DOHH2 (cell line): Measurements from ENCODE around the gene TNS2.

ENCODE experiments used
- CTCF ChIP-seq: fragments of 200-600 bp; sonication (generic); IDR thresholded peaks from one replicate; pipeline ENCODE4 v1.5.1; 2014; ENCODE audit warnings: antibody characterized with exemption, mild to moderate bottlenecking, low read depth, low read length; ENCODE audit not compliant: poor library complexity, severe bottlenecking
- EZH2phosphoT487 ChIP-seq: fragments of 200-600 bp; sonication (generic); IDR thresholded peaks from 2 replicates; pipeline ENCODE4 v1.6.1; 2017; ENCODE audit warnings: borderline replicate concordance, mild to moderate bottlenecking, antibody characterized with exemption, low read length, moderate library complexity, mixed read lengths

- TF ChIP-seq CTCF (no peak), EZH2phosphoT487 (no peak)
Observed at GRCh38 chr12:53068811-53069585, 19.1 kb downstream of the TNS2 start.
